HEK293T (cell line): Measurements from ENCODE around the gene CNKSR2.

Experiments used
- CTCF ChIA-PET: fragments of 350-600 bp; formaldehyde crosslinking; extraction: SDS; loops from one replicate; lab custom pipeline; 2021; ENCODE audit warnings: antibody characterized with exemption, inconsistent platforms; lab: Yijun Ruan, JAX
- POLR2A ChIA-PET: fragments of 350-600 bp; formaldehyde crosslinking; extraction: SDS; loops from one replicate; lab custom pipeline; 2020; ENCODE audit warnings: antibody characterized with exemption, inconsistent platforms; lab: Yijun Ruan, JAX
- DNase-seq: peaks from one replicate; pipeline ENCODE4 v3.0.0; 2012; ENCODE audit warnings: mixed read lengths; ENCODE audit errors: extremely low spot score
- ARNT ChIP-seq: fragments of 450-650 bp; IDR thresholded peaks from 2 replicates; pipeline ENCODE4 v1.6.1; 2017; ENCODE audit warnings: mild to moderate bottlenecking
- BHLHE40 ChIP-seq: fragments of 450-650 bp; IDR thresholded peaks from 2 replicates; pipeline ENCODE4 v1.6.1; 2016; ENCODE audit warnings: mild to moderate bottlenecking, moderate library complexity, borderline replicate concordance
- CTBP1 ChIP-seq: fragments of 450-650 bp; IDR thresholded peaks from 2 replicates; pipeline ENCODE4 v1.6.1; 2016; ENCODE audit warnings: borderline replicate concordance
- ELF4 ChIP-seq: fragments of 450-650 bp; IDR thresholded peaks from 2 replicates; pipeline ENCODE4 v1.6.1; 2017; ENCODE audit warnings: antibody characterized with exemption
- FOXA1 ChIP-seq: fragments of 450-650 bp; IDR thresholded peaks from 2 replicates; pipeline ENCODE4 v1.6.1; 2016; ENCODE audit warnings: mild to moderate bottlenecking
- FOXK2 ChIP-seq: fragments of 450-650 bp; IDR thresholded peaks from 2 replicates; pipeline ENCODE4 v1.6.1; 2016; ENCODE audit warnings: mild to moderate bottlenecking
- FOXM1 ChIP-seq: fragments of 450-650 bp; IDR thresholded peaks from 2 replicates; pipeline ENCODE4 v1.6.1; 2017; ENCODE audit warnings: mild to moderate bottlenecking, borderline replicate concordance
- HDGF ChIP-seq: fragments of 450-650 bp; IDR thresholded peaks from 2 replicates; pipeline ENCODE4 v1.6.1; 2017; ENCODE audit warnings: antibody characterized with exemption, borderline replicate concordance
- L3MBTL2 ChIP-seq: fragments of 450-650 bp; conservative IDR thresholded peaks from 2 replicates; pipeline ENCODE4 v1.6.1; 2016; ENCODE audit warnings: mild to moderate bottlenecking
- LEF1 ChIP-seq: fragments of 450-650 bp; IDR thresholded peaks from 2 replicates; pipeline ENCODE4 v1.6.1; 2017; ENCODE audit warnings: mild to moderate bottlenecking, borderline replicate concordance
- NFRKB ChIP-seq: fragments of 450-650 bp; IDR thresholded peaks from 2 replicates; pipeline ENCODE4 v1.6.1; 2016; ENCODE audit warnings: mild to moderate bottlenecking, moderate library complexity
- SP1 ChIP-seq: fragments of 450-650 bp; IDR thresholded peaks from 2 replicates; pipeline ENCODE4 v1.6.1; 2017
- SUZ12 ChIP-seq: fragments of 450-650 bp; IDR thresholded peaks from 2 replicates; pipeline ENCODE4 v1.6.1; 2016; ENCODE audit warnings: mild to moderate bottlenecking
- TARDBP ChIP-seq: fragments of 450-650 bp; IDR thresholded peaks from 2 replicates; pipeline ENCODE4 v1.6.1; 2016
- ZNF384 ChIP-seq: fragments of 450-650 bp; IDR thresholded peaks from 2 replicates; pipeline ENCODE4 v1.6.1; 2016
- TF ChIP-seq, protein P1 (sequence below): fragments of 450-650 bp; IDR thresholded peaks from 2 replicates; pipeline ENCODE4 v1.6.1; 2016

CNKSR2 gene

DNA sequence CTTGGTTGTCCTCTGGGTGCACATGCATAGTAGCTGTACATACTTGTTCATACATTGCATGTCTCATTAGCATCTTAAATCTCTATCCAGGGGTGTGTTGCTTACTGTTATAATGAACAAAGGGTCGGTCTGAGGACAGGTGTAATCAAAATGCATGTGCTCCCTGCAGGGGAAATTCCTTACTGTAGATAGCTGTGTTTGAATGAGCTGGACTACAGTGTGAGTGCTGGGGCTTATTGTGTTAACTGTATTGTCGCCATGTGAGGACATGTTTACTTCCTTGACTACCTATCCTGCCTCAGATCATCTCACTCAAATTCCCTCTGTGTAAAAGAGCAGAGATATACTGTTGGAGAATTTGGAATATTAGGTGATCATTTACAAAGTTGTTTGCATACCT lies 185.2 kb downstream of the CNKSR2 start:
- POLR2A ChIA-PET: no interaction called here
- CTCF ChIA-PET: no interaction called here
- DNase-seq: no peak
- TF ChIP-seq LEF1: no peak

DNA sequence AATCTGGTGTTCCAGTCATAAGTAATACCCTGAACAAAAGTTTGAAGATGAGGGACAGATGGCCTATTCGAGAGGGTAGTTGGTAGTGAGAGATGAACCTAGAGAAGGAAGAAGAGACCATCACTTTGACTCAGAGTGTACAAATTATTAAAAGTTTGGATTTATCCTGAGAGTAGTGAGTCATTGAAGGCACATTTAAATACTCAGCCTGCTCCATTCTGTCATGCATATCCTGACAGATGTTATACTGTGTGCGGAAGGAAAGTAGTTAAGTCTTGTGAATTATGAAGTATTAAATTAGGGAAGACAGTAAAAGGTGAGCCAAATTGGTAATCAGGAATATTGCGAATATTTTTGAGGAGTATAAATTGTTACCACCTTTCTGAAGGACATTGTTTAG lies 190.8 kb downstream of the CNKSR2 start:
- ChIA-PET CTCF (no interaction called here), POLR2A (no interaction called here)
- TF ChIP-seq ELF4 (no peak), HDGF (no peak), FOXA1 (no peak), LEF1 (no peak), NFRKB (no peak), FOXM1 (no peak), ARNT (no peak), BHLHE40 (no peak), ZNF384 (no peak), FOXK2 (no peak), SUZ12 (no peak), SP1 (no peak), L3MBTL2 (no peak), TARDBP (no peak), CTBP1 (no peak)
- TF ChIP-seq, protein P1, sequence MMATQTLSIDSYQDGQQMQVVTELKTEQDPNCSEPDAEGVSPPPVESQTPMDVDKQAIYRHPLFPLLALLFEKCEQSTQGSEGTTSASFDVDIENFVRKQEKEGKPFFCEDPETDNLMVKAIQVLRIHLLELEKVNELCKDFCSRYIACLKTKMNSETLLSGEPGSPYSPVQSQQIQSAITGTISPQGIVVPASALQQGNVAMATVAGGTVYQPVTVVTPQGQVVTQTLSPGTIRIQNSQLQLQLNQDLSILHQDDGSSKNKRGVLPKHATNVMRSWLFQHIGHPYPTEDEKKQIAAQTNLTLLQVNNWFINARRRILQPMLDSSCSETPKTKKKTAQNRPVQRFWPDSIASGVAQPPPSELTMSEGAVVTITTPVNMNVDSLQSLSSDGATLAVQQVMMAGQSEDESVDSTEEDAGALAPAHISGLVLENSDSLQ: no peak
- DNase-seq: no peak

DNA sequence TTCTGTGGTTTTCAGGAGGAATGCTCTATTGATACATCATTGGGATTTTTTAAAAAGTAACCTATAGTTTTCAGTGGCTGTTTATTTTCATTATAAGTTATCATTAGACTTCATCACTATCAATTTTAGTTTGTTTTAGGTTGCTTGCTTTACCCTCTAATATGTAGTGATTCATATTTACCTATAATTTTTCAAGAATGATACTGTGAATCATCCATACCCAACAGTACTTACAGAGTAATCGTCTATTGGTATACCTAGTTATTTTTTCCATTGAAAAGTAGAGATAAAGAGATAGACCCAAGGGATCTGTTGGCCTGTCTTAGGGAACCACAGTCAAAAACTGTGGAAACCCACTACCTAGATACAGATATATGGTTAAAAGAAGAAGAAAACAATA lies 200.6 kb downstream of the CNKSR2 start:
- DNase-seq: no peak
- CTCF ChIA-PET: no interaction called here
- POLR2A ChIA-PET: no interaction called here
- TF ChIP-seq ELF4 (no peak), LEF1 (no peak)

DNA sequence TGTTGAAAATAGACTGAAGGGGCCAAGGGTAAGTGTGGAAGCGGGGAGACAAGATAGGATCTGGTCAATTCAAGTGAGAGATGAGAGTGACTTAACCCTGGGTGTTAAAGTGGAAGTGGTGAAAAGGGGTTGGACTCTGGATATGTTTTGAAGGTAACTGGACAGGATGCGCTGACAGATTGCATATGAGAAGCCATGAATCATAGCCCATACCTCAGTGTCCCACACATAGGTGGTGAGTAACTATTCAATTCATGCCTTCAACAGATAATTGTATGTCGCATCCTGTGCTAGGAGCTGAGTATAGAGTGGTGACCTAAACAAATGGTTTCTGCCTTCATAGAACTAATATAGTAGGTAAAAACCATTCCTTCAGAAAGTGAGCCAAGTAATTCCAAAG lies 207.3 kb downstream of the CNKSR2 start:
- TF ChIP-seq LEF1: no peak
- TF ChIP-seq L3MBTL2: no peak
- no peak for TF ChIP-seq HDGF
- TF ChIP-seq, protein P1: no peak
- no peak for TF ChIP-seq ARNT
- TF ChIP-seq SP1: no peak
- no peak for TF ChIP-seq ZNF384
- ChIA-PET CTCF (no interaction called here), POLR2A (no interaction called here)
- no peak for DNase-seq

DNA sequence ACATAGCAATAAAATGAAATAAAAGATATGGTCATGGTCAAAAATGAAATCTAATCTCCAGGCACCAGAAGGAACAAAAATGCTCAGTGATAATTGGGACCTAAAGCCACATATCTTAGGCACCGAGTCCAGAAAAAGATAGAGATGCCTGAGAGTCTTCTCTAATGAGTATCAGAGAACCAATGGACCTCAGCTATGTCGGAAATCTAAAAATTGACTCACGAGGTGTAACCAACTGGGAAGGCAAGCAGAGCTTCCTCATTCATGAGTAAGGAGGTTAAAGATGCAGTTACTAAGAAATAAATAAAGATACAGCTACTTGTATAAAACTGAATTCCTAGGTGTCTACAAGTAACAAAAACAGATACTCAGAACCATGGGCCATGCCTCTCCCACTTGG lies 211.8 kb downstream of the CNKSR2 start:
- ChIA-PET POLR2A (no interaction called here), CTCF (no interaction called here)
- TF ChIP-seq FOXM1: no peak
- TF ChIP-seq FOXK2: no peak
- no peak for TF ChIP-seq ARNT
- no peak for TF ChIP-seq BHLHE40
- TF ChIP-seq NFRKB: no peak
- no peak for TF ChIP-seq HDGF
- TF ChIP-seq ZNF384: no peak
- no peak for TF ChIP-seq TARDBP
- no peak for TF ChIP-seq LEF1
- TF ChIP-seq CTBP1: no peak
- no peak for TF ChIP-seq SP1
- TF ChIP-seq FOXA1: no peak
- no peak for TF ChIP-seq L3MBTL2
- no peak for TF ChIP-seq SUZ12
- no peak for TF ChIP-seq ELF4
- TF ChIP-seq, protein P1: no peak

DNA sequence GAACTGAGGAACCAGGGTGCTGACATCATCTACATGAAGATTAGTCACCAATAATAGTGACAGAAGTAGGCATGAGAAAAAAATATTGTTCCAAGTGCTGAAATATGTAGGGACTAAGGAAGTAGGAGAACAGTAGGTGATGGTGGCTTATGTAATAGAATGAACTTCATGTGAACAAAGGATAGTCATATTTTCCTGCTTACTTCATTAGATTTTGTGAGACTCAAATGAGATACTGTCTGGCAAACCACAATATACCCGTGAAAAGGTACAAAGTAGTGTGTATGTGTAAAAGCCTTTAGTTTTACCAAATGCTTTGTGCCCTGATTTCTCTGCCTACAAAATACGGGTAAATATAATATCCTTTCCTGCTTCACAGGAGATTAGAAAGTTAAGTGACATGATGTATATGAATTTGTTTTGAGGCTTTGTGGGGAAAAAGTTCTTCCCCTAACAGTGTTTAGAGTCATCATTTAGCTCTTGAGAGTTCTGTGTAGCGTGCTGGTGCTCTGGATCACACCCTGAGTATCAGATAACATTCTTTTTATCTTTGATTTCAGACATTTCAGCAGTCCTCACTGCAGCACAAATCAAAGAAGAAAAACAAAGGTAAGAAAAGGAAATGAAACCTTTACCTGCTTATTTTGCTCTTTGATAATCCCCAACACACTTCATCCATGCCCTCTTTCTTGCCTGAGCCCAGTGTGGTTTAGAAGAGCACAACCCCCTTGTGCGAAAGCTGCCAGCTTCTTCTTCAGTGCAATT lies 216.0 kb downstream of the CNKSR2 start:
- ChIA-PET CTCF (no interaction called here), POLR2A (no interaction called here)
- no peak for DNase-seq
- no peak for TF ChIP-seq ELF4
- no peak for TF ChIP-seq TARDBP
- TF ChIP-seq LEF1: no peak
- TF ChIP-seq HDGF: no peak

More for the DNA sequence above, 211.8 kb downstream of the CNKSR2 start:
- no peak for DNase-seq

DNA sequence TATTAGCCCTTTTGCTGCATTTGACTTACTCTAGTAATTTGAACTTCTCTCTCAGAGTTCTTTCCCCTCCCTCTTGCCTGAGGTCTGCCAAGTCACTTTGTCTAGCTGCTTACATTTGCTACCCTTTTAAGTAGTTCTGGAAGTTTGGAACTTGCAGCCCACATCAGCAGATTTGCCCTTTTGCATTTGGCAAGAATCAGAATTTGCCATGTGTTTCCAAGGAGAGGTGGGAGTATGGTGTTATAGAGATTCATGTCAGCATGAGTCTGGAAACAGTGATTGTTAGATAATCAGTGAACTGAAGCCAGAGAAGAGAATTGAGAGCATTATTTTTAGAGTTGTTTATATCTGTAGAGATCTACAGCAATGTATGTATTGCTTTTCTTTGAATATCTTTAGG lies 231.8 kb downstream of the CNKSR2 start:
- ChIA-PET POLR2A (no interaction called here), CTCF (no interaction called here)
- no peak for TF ChIP-seq TARDBP
- TF ChIP-seq SP1: no peak
- TF ChIP-seq NFRKB: no peak
- no peak for TF ChIP-seq ELF4
- TF ChIP-seq BHLHE40: no peak
- DNase-seq: no peak
